Upper lobe of left lung (tissue), 6 donors: ENCODE measurements around the gene ERC1. TPM values are rescaled to one million over a fixed set of nuclear protein-coding genes. Genes with fewer than 3 reads are reported as not detected.
A peak's percentile ranks its signal among the peaks of the same experiment; 100 is the strongest.
"Not testable (repeated sequence)": the region's sequence is repeated elsewhere in the genome, so short reads cannot be mapped to it uniquely, and the experiment has no call there.

Experiments
- ATAC-seq, 2 donors: fragments of 200-7000 bp; cut with Tn5 transposase; one replicate each; pipeline ENCODE4 v1.9.1; 2022; ENCODE audit warnings: mild to moderate bottlenecking in 2 of 2, moderate library complexity in 2 of 2; ENCODE audit not compliant: low FRiP score in 2 of 2
- DNase-seq, 2 donors: peaks; one replicate each; pipeline ENCODE4 v3.0.0-alpha.2; 2019 to 2020
- H3K27ac ChIP-seq, 4 donors: fragments of 200-600 bp; sonication (generic); one replicate each; pipeline ENCODE4 v1.5.1; 2016 to 2019
- H3K27me3 ChIP-seq, 4 donors: fragments of 200-600 bp; sonication (generic); one replicate each; pipeline ENCODE4 v1.5.1; 2017 to 2019
- H3K36me3 ChIP-seq, 4 donors: fragments of 200-600 bp; sonication (generic); one replicate each; pipeline ENCODE4 v1.5.1; 2016 to 2019
- H3K4me1 ChIP-seq, 4 donors: fragments of 200-600 bp; sonication (generic); one replicate each; pipeline ENCODE4 v1.5.1; 2018 to 2019
- H3K4me3 ChIP-seq, 4 donors: fragments of 200-600 bp; sonication (generic); one replicate each; pipeline ENCODE4 v1.5.1; 2017 to 2019; ENCODE audit warnings: mild to moderate bottlenecking in 2 of 4, moderate library complexity in 1 of 4
- H3K9me3 ChIP-seq, 4 donors: fragments of 200-600 bp; sonication (generic); one replicate each; pipeline ENCODE4 v1.5.1; 2018 to 2019
- CTCF ChIP-seq, 6 experiments: fragments of 450-650 bp in 4 of 6; fragments of 200-600 bp in 2 of 6; sonication (generic) in 2 of 6; IDR thresholded peaks; one replicate each; pipeline ENCODE4 v1.5.1; 2016 to 2019; ENCODE audit warnings: antibody characterized with exemption in 6 of 6
- EP300 ChIP-seq, 4 donors: sonication (generic); formaldehyde crosslinking; IDR thresholded peaks; one replicate each; pipeline ENCODE4 v1.5.1; 2017; ENCODE audit warnings: antibody characterized with exemption in 4 of 4, control low read depth in 2 of 4
- POLR2A ChIP-seq, 4 donors: fragments of 450-650 bp; IDR thresholded peaks; one replicate each; pipeline ENCODE4 v1.5.1; 2016 to 2017; ENCODE audit warnings: antibody characterized with exemption in 4 of 4, mild to moderate bottlenecking in 2 of 4
- POLR2AphosphoS5 ChIP-seq, 2 donors: sonication (generic); formaldehyde crosslinking; IDR thresholded peaks; one replicate each; pipeline ENCODE4 v1.5.1; 2017; ENCODE audit warnings: antibody characterized with exemption in 2 of 2
- WGBS, 2 donors: methylation state at CpG; one replicate each; pipeline ENCODE4 v1.1.5; 2017 to 2018; 5-methylcytosine and 5-hydroxymethylcytosine counted together
- total RNA-seq, 6 donors: library from RNA; depleted of rRNA in 4 of 6; stranded (reverse); fragments of >200 nt in 4 of 6; gene quantifications; one replicate each; pipeline versions ENCODE4 v1.1.0 to v1.2.1, GENCODE V29; 2016 to 2021
- donor health status: DM: no; HTN: no; CAD: no; lungs with moderate emphysema.
- donor health status: DM: no; HTN: yes; CAD: no; lungs with severe emphysema.

Gene ERC1
- total RNA-seq, 6 donors from 2014 or later = 37.7 to 158 (median 60.1) TPM

GRCh38 chr12:1083889-1084262 is 92.9 kb downstream of the ERC1 start:
- no peak for DNase-seq
- Histone ChIP-seq H3K27me3 (no peaks in the 10 kb centered on the region), H3K4me1 (no peaks in the 10 kb centered on the region), H3K36me3 (no peaks in the 10 kb centered on the region), H3K4me3 (no peak overlapping the region), H3K27ac (peak overlapping the region in 2 of 4 donors; percentile 7 to 42), H3K9me3 (no peaks in the 10 kb centered on the region)
- TF ChIP-seq CTCF (IDR thresholded peaks at IDR 0.05) (no peak), POLR2A (IDR thresholded peaks at IDR 0.05) (no peak)
- ATAC-seq = peak in 1 of 2 donors; percentile 19
- WGBS, 2 donors = 55 to 59% methylated on average over 3 of the region's 3 CpGs

DNA sequence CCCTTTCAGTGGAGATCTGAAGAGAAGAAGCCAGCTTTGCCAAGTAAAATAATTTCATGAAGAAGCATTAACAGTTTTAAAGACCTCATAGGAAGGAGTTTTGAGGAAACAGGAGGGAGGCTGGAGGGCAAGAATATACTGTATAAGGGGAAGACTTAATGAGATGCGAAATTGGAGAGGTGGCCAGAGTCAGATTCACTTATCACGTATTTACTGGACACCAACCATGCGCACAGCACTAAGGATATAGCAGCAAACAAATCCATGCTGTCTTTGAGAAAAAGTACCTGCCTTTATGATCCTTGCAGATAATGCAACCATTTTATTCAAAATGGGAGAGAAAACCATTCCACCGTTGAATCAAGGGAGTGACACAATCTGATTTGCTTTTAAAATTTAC is 100.3 kb downstream of the ERC1 start:
- TF ChIP-seq POLR2AphosphoS5 (IDR thresholded peaks at IDR 0.05) = no peak
- no peak for TF ChIP-seq EP300 (IDR thresholded peaks at IDR 0.05)
- TF ChIP-seq CTCF (IDR thresholded peaks at IDR 0.05) = no peak
- TF ChIP-seq POLR2A (IDR thresholded peaks at IDR 0.05) = no peak
- no peaks in the 10 kb centered on the region for H3K9me3 ChIP-seq
- peaks cover 0 to 5% (median 4%) of the 10 kb centered on the region in 4 donors for H3K4me1 ChIP-seq
- ATAC-seq = no peak
- H3K27ac ChIP-seq = no peak overlapping the region
- no peaks in the 10 kb centered on the region for H3K36me3 ChIP-seq
- DNase-seq = no peak
- 69 to 74% methylated on average over 4 of the region's 4 CpGs for WGBS, 2 donors
- H3K4me3 ChIP-seq = no peak overlapping the region
- H3K27me3 ChIP-seq = no peaks in the 10 kb centered on the region

- DNase-seq (no peak), ATAC-seq (peak in 1 of 2 donors; percentile 62)
- H3K4me3 ChIP-seq = no peak overlapping the region
- H3K9me3 ChIP-seq = no peaks in the 10 kb centered on the region
- WGBS, 2 donors = 35 to 40% methylated on average over 6 of the region's 6 CpGs
- no peak overlapping the region for H3K27ac ChIP-seq
- H3K27me3 ChIP-seq = no peaks in the 10 kb centered on the region
- no peak for TF ChIP-seq POLR2A (IDR thresholded peaks at IDR 0.05)
- TF ChIP-seq CTCF (IDR thresholded peaks at IDR 0.05) = peak; percentile 47 to 71 (median 68)
- TF ChIP-seq POLR2AphosphoS5 (IDR thresholded peaks at IDR 0.05) = no peak
- no peak for TF ChIP-seq EP300 (IDR thresholded peaks at IDR 0.05)
- peaks cover 0 to 10% (median 5%) of the 10 kb centered on the region in 4 donors for H3K4me1 ChIP-seq
- H3K36me3 ChIP-seq = no peaks in the 10 kb centered on the region
Observed at GRCh38 chr12:1093166-1093751, 102.2 kb downstream of the ERC1 start.

DNA sequence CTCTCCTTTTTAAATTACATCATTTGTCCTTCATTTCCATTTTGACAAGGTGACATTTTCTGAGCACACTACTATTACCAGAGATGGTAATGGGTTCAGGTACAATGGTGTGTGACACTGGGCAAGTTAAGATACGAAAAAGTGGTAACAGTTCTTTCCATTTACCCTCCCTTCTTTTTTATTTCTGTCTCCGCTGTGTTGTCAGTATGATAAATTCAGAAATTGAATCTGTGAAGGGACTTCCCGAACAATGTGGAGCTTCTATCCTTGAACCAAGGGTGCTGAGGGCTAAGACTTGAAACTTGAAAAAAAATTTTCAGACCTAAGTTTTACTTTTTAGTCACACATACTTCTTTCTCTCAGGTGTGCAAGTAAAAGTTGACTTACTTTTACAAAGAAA is 103.7 kb downstream of the ERC1 start:
- ATAC-seq (no peak), DNase-seq (no peak)
- no peak overlapping the region for H3K4me3 ChIP-seq
- H3K4me1 ChIP-seq = peaks cover 0 to 10% (median 5%) of the 10 kb centered on the region in 4 donors
- H3K9me3 ChIP-seq = no peaks in the 10 kb centered on the region
- H3K27me3 ChIP-seq = no peaks in the 10 kb centered on the region
- no peak overlapping the region for H3K27ac ChIP-seq
- no peaks in the 10 kb centered on the region for H3K36me3 ChIP-seq
- TF ChIP-seq EP300 (IDR thresholded peaks at IDR 0.05) (no peak), CTCF (IDR thresholded peaks at IDR 0.05) (no peak), POLR2A (IDR thresholded peaks at IDR 0.05) (no peak)
- 92 to 93% methylated on average over 3 of the region's 3 CpGs for WGBS, 2 donors

GRCh38 chr12:1099158-1099557 is 108.1 kb downstream of the ERC1 start:
- Histone ChIP-seq H3K36me3 (no peaks in the 10 kb centered on the region), H3K4me3 (no peak overlapping the region), H3K27me3 (no peaks in the 10 kb centered on the region), H3K9me3 (no peaks in the 10 kb centered on the region), H3K4me1 (peaks cover 0 to 11% (median 0%) of the 10 kb centered on the region in 4 donors), H3K27ac (no peak overlapping the region)
- no peak for DNase-seq
- WGBS, 2 donors = 94 to 97% methylated on average over 2 of the region's 2 CpGs
- TF ChIP-seq POLR2AphosphoS5 (IDR thresholded peaks at IDR 0.05) (no peak), CTCF (IDR thresholded peaks at IDR 0.05) (no peak), POLR2A (IDR thresholded peaks at IDR 0.05) (no peak), EP300 (IDR thresholded peaks at IDR 0.05) (no peak)
- ATAC-seq = no peak

DNA sequence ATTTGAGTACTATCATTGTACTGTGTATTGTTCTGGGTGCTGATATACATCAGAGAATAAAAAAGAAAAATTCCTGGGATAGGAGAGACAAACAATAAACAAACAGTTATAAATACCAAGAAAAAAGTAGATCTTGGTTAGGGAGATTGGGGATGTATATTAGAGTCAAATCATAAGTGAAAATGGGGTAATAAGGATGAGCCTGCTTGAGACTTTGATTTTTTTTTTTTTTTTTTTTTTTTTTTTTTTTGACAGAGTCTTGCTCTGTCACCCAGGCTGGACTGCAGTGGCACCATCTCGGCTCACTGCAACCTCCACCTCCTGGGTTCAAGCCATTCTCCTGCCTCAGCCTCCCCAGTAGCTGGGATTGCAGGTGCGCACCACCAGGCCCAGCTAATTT is 108.6 kb downstream of the ERC1 start:
- H3K4me1 ChIP-seq = peaks cover 0 to 11% (median 0%) of the 10 kb centered on the region in 4 donors
- not testable (repeated sequence) for ATAC-seq, H3K27me3 ChIP-seq, DNase-seq, H3K9me3 ChIP-seq, H3K27ac ChIP-seq, H3K4me3 ChIP-seq, H3K36me3 ChIP-seq
- 94% methylated on average over 2 of the region's 2 CpGs for WGBS, 2 donors
